ENCODE results near the gene DGUOK.

Gene DGUOK

GRCh38 chr2:73946666-73947065 is 20.0 kb downstream of the DGUOK start:
- no peak for TF ChIP-seq CTCF (IDR thresholded peaks at IDR 0.05; ENCODE audit: extremely low read depth, missing control alignments)

GRCh38 chr2:73947412-73948018 is 20.8 kb downstream of the DGUOK start:
- DNase-seq (ENCODE audit: low spot score) = no peak
- TF ChIP-seq CTCF (IDR thresholded peaks at IDR 0.05; ENCODE audit: extremely low read depth, missing control alignments) = no peak

More at GRCh38 chr2:73946666-73947065, 20.0 kb downstream of the DGUOK start:
- no peak for DNase-seq (ENCODE audit: low spot score)

- TF ChIP-seq CTCF (IDR thresholded peaks at IDR 0.05; ENCODE audit: extremely low read depth, missing control alignments) = no peak
- DNase-seq (ENCODE audit: low spot score) = no peak
Measured at GRCh38 chr2:73949802-73950201, 23.1 kb downstream of the DGUOK start.

- no peak for DNase-seq (ENCODE audit: low spot score)
- no peak for TF ChIP-seq CTCF (IDR thresholded peaks at IDR 0.05; ENCODE audit: extremely low read depth, missing control alignments)
Measured at GRCh38 chr2:73952499-73953446, 26.1 kb downstream of the DGUOK start.

GRCh38 chr2:73956218-73956865 is 29.7 kb downstream of the DGUOK start:
- no peak for DNase-seq (ENCODE audit: low spot score)
- no peak for TF ChIP-seq CTCF (IDR thresholded peaks at IDR 0.05; ENCODE audit: extremely low read depth, missing control alignments)

GRCh38 chr2:73961274-73961673 is 34.6 kb downstream of the DGUOK start:
- TF ChIP-seq CTCF (IDR thresholded peaks at IDR 0.05; ENCODE audit: extremely low read depth, missing control alignments) = no peak

More at GRCh38 chr2:73961274-73961673, 34.6 kb downstream of the DGUOK start:
- DNase-seq (ENCODE audit: low spot score) = no peak

Measured in GM20000 (cell line).